Kidney (tissue), 14 donors: ENCODE results near the gene BCAR1. TPM values are rescaled to one million over a fixed set of nuclear protein-coding genes. Genes with fewer than 3 reads are reported as not detected.
"Not testable (repeated sequence)": the region's sequence is repeated elsewhere in the genome, so short reads cannot be mapped to it uniquely, and the experiment has no call there.

Source experiments
- DNase-seq, 5 donors: peaks; one replicate each; pipeline ENCODE4 v3.0.0-alpha.2; 2013 to 2020
- FAIRE-seq: peaks from 2 replicates; lab custom pipeline; 2012; peaks lifted over from hg19 to GRCh38; lab: Jason Lieb, UNC
- H3K27ac ChIP-seq, 2 donors: one replicate each; pipeline ENCODE4 v1.7.0; 2013; ENCODE audit warnings: low read depth in 2 of 2, low read length in 2 of 2, inconsistent platforms in 1 of 2
- H3K27me3 ChIP-seq: one replicate; pipeline ENCODE4 v1.7.1; 2013; ENCODE audit warnings: low read length, inconsistent platforms; ENCODE audit not compliant: control insufficient read depth, insufficient read depth
- H3K36me3 ChIP-seq, 3 donors: one replicate each; pipeline versions ENCODE4 v1.7.0 to v1.7.1; 2013; ENCODE audit warnings: low read length in 3 of 3, control low read depth in 1 of 3, inconsistent platforms in 1 of 3; ENCODE audit not compliant: insufficient read depth in 3 of 3, control insufficient read depth in 2 of 3
- H3K4me1 ChIP-seq, 3 donors: one replicate each; pipeline versions ENCODE4 v1.7.0 to v1.7.1; 2013; ENCODE audit warnings: low read length in 3 of 3, inconsistent platforms in 1 of 3, low read depth in 1 of 3; ENCODE audit not compliant: control insufficient read depth in 2 of 3, insufficient read depth in 2 of 3
- H3K4me3 ChIP-seq, 3 donors: one replicate each; pipeline versions ENCODE4 v1.7.0 to v1.8.1; 2013; ENCODE audit warnings: low read length in 3 of 3, control low read depth in 1 of 3, inconsistent platforms in 1 of 3
- H3K9ac ChIP-seq, 3 donors: one replicate each; pipeline versions ENCODE4 v1.7.0 to v1.7.1; 2013; ENCODE audit warnings: low read length in 3 of 3, control low read depth in 1 of 3, inconsistent platforms in 1 of 3
- H3K9me3 ChIP-seq, 3 donors: one replicate each; pipeline versions ENCODE4 v1.7.0 to v1.7.1; 2013; ENCODE audit warnings: low read length in 3 of 3, control low read depth in 1 of 3, inconsistent platforms in 1 of 3; ENCODE audit not compliant: control insufficient read depth in 2 of 3, insufficient read depth in 1 of 3
- CTCF ChIP-seq: IDR thresholded peaks from 3 replicates; pipeline ENCODE4 v1.5.1; 2012; ENCODE audit warnings: mild to moderate bottlenecking, moderate library complexity, borderline replicate concordance; ENCODE audit not compliant: insufficient read depth; ENCODE audit errors: extremely low read depth
- intact Hi-C: fragments of 100-400 bp; cut with DNase I; formaldehyde crosslinking; loops from one replicate; pipeline ENCODE4 v1.11.1; 2022
- polyA plus RNA-seq: library from polyadenylated mRNA; stranded (reverse); fragments of 350-450 nt; fragmentation: Illumina TruSeq; extraction: RNeasy Lipid Tissue Mini Kit (QIAGEN cat#74804); gene quantifications from one replicate; pipeline ENCODE4 v1.2.3, GENCODE V29; 2014; ENCODE audit warnings: low read depth, low replicate concordance; ENCODE audit not compliant: insufficient read depth
- total RNA-seq: library from RNA; stranded (reverse); fragmentation: NEBNext Ultra II Directional; extraction: Animal tissue kit (Norgen Biotek cat#: 25700); gene quantifications from one replicate; pipeline ENCODE4 v1.2.1, GENCODE V29; 2021
- donor health status: control.
- donor health status: control.
- donor health status: control.
- donor health status: control.
- donor health status: control.
- donor health status: DM: yes; HTN: yes; CAD: no.
- donor health status: Normal renal cell carcinoma (clear cell type).

BCAR1 gene
- total and polyA plus RNA-seq, 2 donors from 2014 or later = 69.1 to 123 TPM

- Histone ChIP-seq H3K27me3 (no peaks in the 10 kb centered on the region), H3K4me3 (no peak overlapping the region), H3K9me3 (no peaks in the 10 kb centered on the region), H3K36me3 (no peaks in the 10 kb centered on the region), H3K4me1 (no peaks in the 10 kb centered on the region), H3K9ac (no peak overlapping the region), H3K27ac (no peak overlapping the region)
- DNase-seq (peak in 1 of 5 donors; percentile 57), FAIRE-seq (no peak)
- no peak for TF ChIP-seq CTCF
- intact Hi-C loops = no loop called here
Observed at GRCh38 chr16:75273054-75273925, 21.9 kb upstream of the BCAR1 start.

GRCh38 chr16:75272629-75273028 lies 21.2 kb upstream of the BCAR1 start:
- intact Hi-C loops, H3K27me3 ChIP-seq, FAIRE-seq, DNase-seq, H3K9ac ChIP-seq, H3K4me1 ChIP-seq, H3K9me3 ChIP-seq, H3K27ac ChIP-seq, H3K36me3 ChIP-seq, H3K4me3 ChIP-seq: not testable (repeated sequence)

GRCh38 chr16:75272097-75272551 lies 20.7 kb upstream of the BCAR1 start:
- H3K27ac ChIP-seq = no peak overlapping the region
- intact Hi-C loops = no loop called here
- FAIRE-seq = no peak
- H3K36me3 ChIP-seq = no peaks in the 10 kb centered on the region
- no peaks in the 10 kb centered on the region for H3K4me1 ChIP-seq
- TF ChIP-seq CTCF = no peak
- H3K4me3 ChIP-seq = no peak overlapping the region
- no peaks in the 10 kb centered on the region for H3K9me3 ChIP-seq
- peak; percentile 45 to 75 (median 56) for DNase-seq
- no peaks in the 10 kb centered on the region for H3K27me3 ChIP-seq
- H3K9ac ChIP-seq = no peak overlapping the region

GRCh38 chr16:75271441-75272096 lies 20.1 kb upstream of the BCAR1 start:
- H3K27me3 ChIP-seq = no peaks in the 10 kb centered on the region
- no peak overlapping the region for H3K9ac ChIP-seq
- H3K4me1 ChIP-seq = peaks cover 0 to under 1% (median under 1%) of the 10 kb centered on the region in 3 donors
- H3K4me3 ChIP-seq = no peak overlapping the region
- peak in 1 of 5 donors; percentile 40 for DNase-seq
- no peaks in the 10 kb centered on the region for H3K36me3 ChIP-seq
- no peak for TF ChIP-seq CTCF
- H3K9me3 ChIP-seq = no peaks in the 10 kb centered on the region
- intact Hi-C loops = no loop called here
- no peak overlapping the region for H3K27ac ChIP-seq
- no peak for FAIRE-seq

DNA sequence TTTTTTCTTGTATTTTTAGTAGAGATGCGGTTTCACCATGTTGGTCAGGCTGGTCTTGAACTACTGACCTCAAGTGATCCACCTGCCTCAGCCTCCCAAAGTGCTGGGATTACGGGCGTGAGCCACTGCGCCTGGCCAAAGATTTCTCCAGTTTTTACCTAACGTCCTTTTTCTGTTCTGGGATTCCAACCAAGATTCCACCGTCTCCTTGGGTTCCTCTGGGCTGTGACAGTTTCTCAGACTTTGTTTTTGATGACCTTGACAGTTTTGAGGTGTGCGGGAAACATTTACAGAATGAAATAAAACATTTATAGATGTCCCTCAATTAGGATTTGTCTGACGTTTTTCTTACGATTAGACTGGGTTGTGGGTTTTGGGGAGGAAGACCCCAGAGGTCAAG lies 17.9 kb upstream of the BCAR1 start:
- H3K4me3 ChIP-seq, H3K9me3 ChIP-seq, FAIRE-seq, H3K9ac ChIP-seq, H3K27me3 ChIP-seq, H3K36me3 ChIP-seq, DNase-seq, intact Hi-C loops: not testable (repeated sequence)
- peaks cover 0 to 11% (median 9%) of the 10 kb centered on the region in 3 donors for H3K4me1 ChIP-seq
- peak overlapping the region in 1 of 2 donors; percentile 11 for H3K27ac ChIP-seq
